NCI-H2227 (cell line): ENCODE results near the gene ROS1.
A peak's percentile ranks its signal among the peaks of the same experiment; 100 is the strongest.
"Not testable (repeated sequence)": the region's sequence is repeated elsewhere in the genome, so short reads cannot be mapped to it uniquely, and the experiment has no call there.

ENCODE experiments used
- DNase-seq: peaks from one replicate; lab custom pipeline; 2025; ENCODE audit not compliant: unreplicated experiment; lab: John Stamatoyannopoulos, UW

ROS1 gene

GRCh38 chr6:117425431-117426153 is at the start of gene ROS1:
ROS1 (minus strand) TSS chr6:117425942; CDS start chr6:117425656, 286 bp downstream.
- DNase-seq = no peak

- no peak for DNase-seq
These were observed 47.7 kb upstream of the ROS1 start for GRCh38 chr6:117473401-117473800.

GRCh38 chr6:117472667-117473066 is 46.9 kb upstream of the ROS1 start:
- no peak for DNase-seq

GRCh38 chr6:117469791-117470190 is 44.0 kb upstream of the ROS1 start:
- DNase-seq = no peak

GRCh38 chr6:117469356-117469755 is 43.6 kb upstream of the ROS1 start:
- DNase-seq = no peak

GRCh38 chr6:117468527-117468926 is 42.8 kb upstream of the ROS1 start:
- not testable (repeated sequence) for DNase-seq

GRCh38 chr6:117467876-117468275 is 42.1 kb upstream of the ROS1 start:
- no peak for DNase-seq

GRCh38 chr6:117465691-117466090 is 39.9 kb upstream of the ROS1 start:
- no peak for DNase-seq

- DNase-seq = no peak
These were observed 39.0 kb upstream of the ROS1 start for GRCh38 chr6:117464700-117465099.

GRCh38 chr6:117463762-117464665 is 38.3 kb upstream of the ROS1 start:
- DNase-seq = no peak

- no peak for DNase-seq
These were observed 33.6 kb upstream of the ROS1 start for GRCh38 chr6:117459204-117459944.

- no peak for DNase-seq
These were observed 31.3 kb upstream of the ROS1 start for GRCh38 chr6:117456998-117457397.

- no peak for DNase-seq
These were observed 30.5 kb upstream of the ROS1 start for GRCh38 chr6:117456250-117456649.

GRCh38 chr6:117451671-117452070 is 25.9 kb upstream of the ROS1 start:
- DNase-seq = no peak

GRCh38 chr6:117449549-117450439 is 24.1 kb upstream of the ROS1 start:
- peak; percentile 56 for DNase-seq

- no peak for DNase-seq
These were observed 23.2 kb upstream of the ROS1 start for GRCh38 chr6:117448732-117449485.

GRCh38 chr6:117448011-117448410 is 22.3 kb upstream of the ROS1 start:
- no peak for DNase-seq

GRCh38 chr6:117446861-117447260 is 21.1 kb upstream of the ROS1 start:
- DNase-seq = no peak

- no peak for DNase-seq
These were observed 18.9 kb upstream of the ROS1 start for GRCh38 chr6:117444600-117444999.

GRCh38 chr6:117442313-117442712 is 16.6 kb upstream of the ROS1 start:
- not testable (repeated sequence) for DNase-seq
